Keratinocyte (primary cell): ENCODE data around the gene PRKCZ. TPM values are rescaled to one million over a fixed set of nuclear protein-coding genes. Genes with fewer than 3 reads are reported as not detected.

ENCODE experiments used
- DNase-seq: peaks from one replicate; pipeline ENCODE4 v3.0.0-alpha.2; 2011; ENCODE audit warnings: low read depth, missing footprints, low spot score
- FAIRE-seq: peaks from 2 replicates; lab custom pipeline; 2011; peaks lifted over from hg19 to GRCh38; lab: Jason Lieb, UNC
- H2AFZ ChIP-seq: 2 replicates; pipeline ENCODE4 v1.6.0; 2012; ENCODE audit warnings: low read length, control low read depth, inconsistent platforms; ENCODE audit not compliant: control insufficient read depth
- H3K27ac ChIP-seq: 2 replicates; pipeline ENCODE4 v1.5.1; 2011; ENCODE audit warnings: low read length; ENCODE audit not compliant: control insufficient read depth, insufficient read depth
- H3K27me3 ChIP-seq: 3 replicates; pipeline ENCODE4 v1.6.0; 2011; ENCODE audit warnings: low read length; ENCODE audit not compliant: control insufficient read depth, insufficient read depth; ENCODE audit errors: extremely low read depth
- H3K36me3 ChIP-seq, 2 experiments: 2 replicates in 1 of 2; 3 replicates in 1 of 2; pipeline ENCODE4 v1.5.1; 2011; ENCODE audit warnings: low read length in 2 of 2, mild to moderate bottlenecking in 1 of 2; ENCODE audit not compliant: control insufficient read depth in 2 of 2, insufficient read depth in 2 of 2; ENCODE audit errors: extremely low read depth in 1 of 2
- H3K4me1 ChIP-seq: 3 replicates; pipeline ENCODE4 v1.5.1; 2011; ENCODE audit warnings: low read length; ENCODE audit not compliant: control insufficient read depth, insufficient read depth; ENCODE audit errors: extremely low read depth
- H3K4me2 ChIP-seq: 3 replicates; pipeline ENCODE4 v1.6.0; 2011; ENCODE audit warnings: low read depth, low read length; ENCODE audit not compliant: control insufficient read depth, insufficient read depth; ENCODE audit errors: extremely low read depth
- H3K4me3 ChIP-seq, 3 experiments: fragments of 200-600 bp in 1 of 3; sonication (generic) in 1 of 3; 2 replicates in 2 of 3; 3 replicates in 1 of 3; pipeline ENCODE4 v1.5.1; 2011 to 2016; ENCODE audit warnings: low read length in 3 of 3, mild to moderate bottlenecking in 3 of 3, control low read depth in 2 of 3, inconsistent platforms in 1 of 3, low read depth in 1 of 3, mixed read lengths in 1 of 3, mixed run types in 1 of 3, moderate library complexity in 1 of 3; ENCODE audit not compliant: control insufficient read depth in 2 of 3, insufficient read depth in 2 of 3; ENCODE audit errors: extremely low read depth in 1 of 3
- H3K79me2 ChIP-seq: 2 replicates; pipeline ENCODE4 v1.6.0; 2012; ENCODE audit warnings: low read length; ENCODE audit not compliant: control insufficient read depth, insufficient read depth
- H3K9ac ChIP-seq: 3 replicates; pipeline ENCODE4 v1.6.0; 2011; ENCODE audit warnings: low read length; ENCODE audit not compliant: control insufficient read depth, insufficient read depth; ENCODE audit errors: extremely low read depth
- H3K9me1 ChIP-seq: 3 replicates; pipeline ENCODE4 v1.6.0; 2011; ENCODE audit warnings: low read length; ENCODE audit not compliant: control insufficient read depth, insufficient read depth; ENCODE audit errors: extremely low read depth
- H3K9me3 ChIP-seq: 2 replicates; pipeline ENCODE4 v1.5.1; 2012; ENCODE audit warnings: low read depth, low read length; ENCODE audit not compliant: control insufficient read depth
- H4K20me1 ChIP-seq: 3 replicates; pipeline ENCODE4 v1.6.0; 2011; ENCODE audit warnings: low read length; ENCODE audit not compliant: control insufficient read depth, insufficient read depth; ENCODE audit errors: extremely low read depth
- CTCF ChIP-seq, 3 experiments: IDR thresholded peaks in 1 of 3; conservative IDR thresholded peaks in 1 of 3; optimal IDR thresholded peaks in 1 of 3; 2 replicates in 2 of 3; 3 replicates in 1 of 3; pipeline versions ENCODE3 to v1.5.1; 2011; ENCODE audit warnings: low read length in 3 of 3, mild to moderate bottlenecking in 3 of 3, moderate library complexity in 2 of 3, control low read depth in 1 of 3, inconsistent platforms in 1 of 3; ENCODE audit not compliant: insufficient read depth in 2 of 3; ENCODE audit errors: extremely low read depth in 1 of 3
- EZH2 ChIP-seq: IDR thresholded peaks from one replicate; pipeline ENCODE4 v1.6.1; 2012; ENCODE audit warnings: inconsistent platforms, mild to moderate bottlenecking, low read length, moderate library complexity
- dilution Hi-C: fragments of 300-500 bp; cut with MboI; formaldehyde crosslinking; loops from one replicate; pipeline ENCODE4 v1.7.0; 2020; ENCODE audit warnings: low sequenced_read_pairs; ENCODE audit not compliant: extremely low pct_ligation_motif_present
- polyA plus RNA-seq, 5 experiments: library from polyadenylated mRNA; depleted of rRNA in 3 of 5; stranded (reverse) in 3 of 5; stranded (forward) in 1 of 5; unstranded in 1 of 5; fragments of >200 nt; gene quantifications; 1 replicate in 1 of 5; 2 replicates in 3 of 5; 3 replicates in 1 of 5; pipeline versions ENCODE4 v1.2.1 to v1.2.3, GENCODE V29; 2011 to 2012; ENCODE audit warnings: missing spikeins in 2 of 5, low read depth in 1 of 5, low replicate concordance in 1 of 5

Gene PRKCZ
- polyA plus RNA-seq, 1 donor (not counting 4 experiments of a cell fraction or from before 2014, with no cell fraction given): 36.3 TPM

GRCh38 chr1:2224631-2225428 is 174.6 kb downstream of the PRKCZ start:
- no peak overlapping the region for H3K4me2 ChIP-seq
- peaks cover 10% of the 10 kb centered on the region for H4K20me1 ChIP-seq
- H3K4me1 ChIP-seq: peaks cover 8% of the 10 kb centered on the region
- H3K4me3 ChIP-seq: no peak overlapping the region
- no peaks in the 10 kb centered on the region for H3K36me3 ChIP-seq
- H3K27me3 ChIP-seq: no peaks in the 10 kb centered on the region
- H2AFZ ChIP-seq: no peak overlapping the region
- no peak overlapping the region for H3K27ac ChIP-seq
- no peaks in the 10 kb centered on the region for H3K9me1 ChIP-seq
- peaks cover 13% of the 10 kb centered on the region for H3K79me2 ChIP-seq
- TF ChIP-seq EZH2 (no peak), CTCF (optimal IDR thresholded peaks at IDR 0.05 in 1 of 3, IDR thresholded peaks at IDR 0.05 in 1 of 3, conservative IDR thresholded peaks at IDR 0.05 in 1 of 3; ENCODE audit: extremely low read depth in 1 of 3, insufficient read depth in 2 of 3, low read length in 3 of 3) (no peak)
- no peaks in the 10 kb centered on the region for H3K9me3 ChIP-seq
- dilution Hi-C loops: no loop called here
- FAIRE-seq: no peak
- H3K9ac ChIP-seq: no peak overlapping the region
- no peak for DNase-seq

- Histone ChIP-seq H3K9ac (peak overlapping the region; percentile 91), H3K4me2 (peak overlapping the region; percentile 76), H3K4me3 (peak overlapping the region; percentile 59 to 75 (median 67)), H3K27ac (peak overlapping the region; percentile 80), H3K9me3 (no peaks in the 10 kb centered on the region), H3K27me3 (no peaks in the 10 kb centered on the region), H3K36me3 (no peaks in the 10 kb centered on the region), H2AFZ (peak overlapping the region; percentile 3), H3K9me1 (no peaks in the 10 kb centered on the region), H3K4me1 (peaks cover 11% of the 10 kb centered on the region), H4K20me1 (peaks cover 28% of the 10 kb centered on the region), H3K79me2 (peaks cover 32% of the 10 kb centered on the region)
- no peak for TF ChIP-seq EZH2
- TF ChIP-seq CTCF (optimal IDR thresholded peaks at IDR 0.05 in 1 of 3, IDR thresholded peaks at IDR 0.05 in 1 of 3, conservative IDR thresholded peaks at IDR 0.05 in 1 of 3; ENCODE audit: extremely low read depth in 1 of 3, insufficient read depth in 2 of 3, low read length in 3 of 3): no peak
- dilution Hi-C loops: no loop called here
- FAIRE-seq (no peak), DNase-seq (no peak)
Observed at GRCh38 chr1:2226525-2227345, 176.5 kb downstream of the PRKCZ start.
